HepG2 (cell line): ENCODE measurements around the gene PDZD7. TPM values are rescaled to one million over a fixed set of nuclear protein-coding genes. Genes with fewer than 3 reads are reported as not detected.

ENCODE experiments used
- HCFC1 ChIP-seq: fragments of 150-350 bp; IDR thresholded peaks from 2 replicates; pipeline ENCODE4 v1.6.1; 2014; ENCODE audit warnings: low read depth, low read length
- HMGXB4 ChIP-seq, 2 experiments: sonication (generic) in 1 of 2; formaldehyde crosslinking in 1 of 2; IDR thresholded peaks; 2 replicates each; pipeline versions ENCODE4 v1.4.0 to v1.6.1; 2018 to 2020; ENCODE audit warnings: missing genetic modification reagents in 2 of 2, borderline replicate concordance in 1 of 2, low read depth in 1 of 2, mild to moderate bottlenecking in 1 of 2, missing biosample characterization in 1 of 2
- HNRNPLL ChIP-seq: fragments of 200-400 bp; formaldehyde crosslinking; IDR thresholded peaks from 2 replicates; pipeline ENCODE4 v1.6.1; 2017; ENCODE audit warnings: mild to moderate bottlenecking, low read depth, low read length; ENCODE audit not compliant: poor library complexity, severe bottlenecking
- JUN ChIP-seq: sonication (generic); formaldehyde crosslinking; IDR thresholded peaks from 2 replicates; pipeline ENCODE4 v1.4.0; 2020; ENCODE audit warnings: mild to moderate bottlenecking, missing genetic modification reagents
- MEIS2 ChIP-seq: sonication (generic); formaldehyde crosslinking; IDR thresholded peaks from 2 replicates; pipeline ENCODE4 v1.9.0; 2021; ENCODE audit warnings: mild to moderate bottlenecking, missing genetic modification reagents
- RAD21 ChIP-seq: fragments of 450-650 bp; formaldehyde crosslinking; IDR thresholded peaks from 2 replicates; pipeline ENCODE4 v1.5.0; 2020; ENCODE audit warnings: mild to moderate bottlenecking
- SALL2 ChIP-seq: sonication (generic); formaldehyde crosslinking; IDR thresholded peaks from 2 replicates; pipeline ENCODE4 v1.8.1; 2023; ENCODE audit warnings: mild to moderate bottlenecking, missing genetic modification reagents, inconsistent platforms
- SOX13 ChIP-seq, 3 experiments: fragments of 450-650 bp in 1 of 3; sonication (generic) in 1 of 3; formaldehyde crosslinking in 1 of 3; IDR thresholded peaks in 2 of 3; conservative IDR thresholded peaks in 1 of 3; 2 replicates each; pipeline versions ENCODE4 v1.5.0 to v1.6.1; 2016 to 2020; ENCODE audit warnings: antibody characterized with exemption in 1 of 3, mild to moderate bottlenecking in 1 of 3, missing compliant biosample characterization in 1 of 3, missing genetic modification reagents in 1 of 3, moderate library complexity in 1 of 3
- TBX2 ChIP-seq: sonication (generic); formaldehyde crosslinking; IDR thresholded peaks from 2 replicates; pipeline ENCODE4 v1.5.0; 2020; ENCODE audit warnings: missing genetic modification reagents, mild to moderate bottlenecking, borderline replicate concordance
- ZNF142 ChIP-seq: sonication (generic); formaldehyde crosslinking; IDR thresholded peaks from 2 replicates; pipeline ENCODE4 v1.4.0; 2020; ENCODE audit warnings: missing genetic modification reagents
- ZNF205 ChIP-seq: IDR thresholded peaks from 2 replicates; pipeline ENCODE4 v1.6.1; 2018; ENCODE audit warnings: missing biosample characterization, missing genetic modification reagents
- ZNF263 ChIP-seq: sonication (generic); formaldehyde crosslinking; IDR thresholded peaks from 2 replicates; pipeline ENCODE4 v1.4.0; 2020; ENCODE audit warnings: missing genetic modification reagents
- polyA plus RNA-seq, 8 experiments: library from polyadenylated mRNA; depleted of rRNA in 3 of 8; stranded (reverse) in 7 of 8; unstranded in 1 of 8; fragments of >200 nt; fragmentation: Illumina TruSeq in 4 of 8; extraction: Trizol in 4 of 8; gene quantifications; 2 replicates each; pipeline versions ENCODE4 v1.2.1 to v1.2.3, GENCODE V29; 2011 to 2016; ENCODE audit warnings: low read depth in 4 of 8, missing spikeins in 1 of 8, mixed read lengths in 1 of 8; ENCODE audit not compliant: insufficient read depth in 1 of 8
- total RNA-seq, 5 experiments: library from RNA; depleted of rRNA; stranded (reverse); fragments of >200 nt; fragmentation: Illumina TruSeq; extraction: Trizol; gene quantifications; 2 replicates each; pipeline ENCODE4 v1.2.3, GENCODE V29; 2016; ENCODE audit warnings: low read depth in 1 of 5
- TF ChIP-seq, protein P1 (sequence below): sonication (generic); formaldehyde crosslinking; IDR thresholded peaks from 2 replicates; pipeline ENCODE4 v1.5.0; 2020; ENCODE audit warnings: mild to moderate bottlenecking, missing genetic modification reagents, moderate library complexity
- TF ChIP-seq, protein P2 (sequence below): sonication (generic); formaldehyde crosslinking; IDR thresholded peaks from 2 replicates; pipeline ENCODE4 v1.5.0; 2020; ENCODE audit warnings: missing genetic modification reagents
- TF ChIP-seq, protein P3 (sequence below): sonication (generic); formaldehyde crosslinking; IDR thresholded peaks from 2 replicates; pipeline ENCODE4 v1.5.0; 2020; ENCODE audit warnings: missing genetic modification reagents

The PDZD7 gene
- total and polyA plus RNA-seq, 2 of the 13 experiments (the other 11 are each of a cell fraction or from before 2014, with no cell fraction given), result 0.58 to 0.73 TPM

GRCh38 chr10:101050208-101051069 is 19.5 kb upstream of the PDZD7 start (continued):
- TF ChIP-seq JUN (CRISPR knock-in tag) (no peak), ZNF205 (0 out of 2 replicates have a peak, but pooled peaks have one; percentile 50), ZNF263 (CRISPR knock-in tag) (no peak), HCFC1 (no peak), ZNF142 (CRISPR knock-in tag) (peak; percentile 96), SALL2 (CRISPR knock-in tag) (peak; percentile 52; the same call in 1 of the 2 replicates), HMGXB4 (CRISPR knock-in tag; IDR thresholded peaks at IDR 0.05; ENCODE audit: borderline replicate concordance in 1 of 2, low read depth in 1 of 2) (peak; percentile 50 to 78; a peak in 3 of 4 replicates), RAD21 (CRISPR knock-in tag) (peak; percentile 78), TBX2 (CRISPR knock-in tag) (0 out of 2 replicates have a peak, but pooled peaks have one; percentile 23), MEIS2 (CRISPR knock-in tag) (no peak), SOX13 (IDR thresholded peaks at IDR 0.05) (no peak), SOX13 (CRISPR knock-in tag; conservative IDR thresholded peaks at IDR 0.05 in 1 of 2, IDR thresholded peaks at IDR 0.05 in 1 of 2) (no peak), HNRNPLL (peak; percentile 95)
- TF ChIP-seq, protein P1, sequence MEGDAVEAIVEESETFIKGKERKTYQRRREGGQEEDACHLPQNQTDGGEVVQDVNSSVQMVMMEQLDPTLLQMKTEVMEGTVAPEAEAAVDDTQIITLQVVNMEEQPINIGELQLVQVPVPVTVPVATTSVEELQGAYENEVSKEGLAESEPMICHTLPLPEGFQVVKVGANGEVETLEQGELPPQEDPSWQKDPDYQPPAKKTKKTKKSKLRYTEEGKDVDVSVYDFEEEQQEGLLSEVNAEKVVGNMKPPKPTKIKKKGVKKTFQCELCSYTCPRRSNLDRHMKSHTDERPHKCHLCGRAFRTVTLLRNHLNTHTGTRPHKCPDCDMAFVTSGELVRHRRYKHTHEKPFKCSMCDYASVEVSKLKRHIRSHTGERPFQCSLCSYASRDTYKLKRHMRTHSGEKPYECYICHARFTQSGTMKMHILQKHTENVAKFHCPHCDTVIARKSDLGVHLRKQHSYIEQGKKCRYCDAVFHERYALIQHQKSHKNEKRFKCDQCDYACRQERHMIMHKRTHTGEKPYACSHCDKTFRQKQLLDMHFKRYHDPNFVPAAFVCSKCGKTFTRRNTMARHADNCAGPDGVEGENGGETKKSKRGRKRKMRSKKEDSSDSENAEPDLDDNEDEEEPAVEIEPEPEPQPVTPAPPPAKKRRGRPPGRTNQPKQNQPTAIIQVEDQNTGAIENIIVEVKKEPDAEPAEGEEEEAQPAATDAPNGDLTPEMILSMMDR (CRISPR knock-in tag), result peak; percentile 84
- TF ChIP-seq, protein P2, sequence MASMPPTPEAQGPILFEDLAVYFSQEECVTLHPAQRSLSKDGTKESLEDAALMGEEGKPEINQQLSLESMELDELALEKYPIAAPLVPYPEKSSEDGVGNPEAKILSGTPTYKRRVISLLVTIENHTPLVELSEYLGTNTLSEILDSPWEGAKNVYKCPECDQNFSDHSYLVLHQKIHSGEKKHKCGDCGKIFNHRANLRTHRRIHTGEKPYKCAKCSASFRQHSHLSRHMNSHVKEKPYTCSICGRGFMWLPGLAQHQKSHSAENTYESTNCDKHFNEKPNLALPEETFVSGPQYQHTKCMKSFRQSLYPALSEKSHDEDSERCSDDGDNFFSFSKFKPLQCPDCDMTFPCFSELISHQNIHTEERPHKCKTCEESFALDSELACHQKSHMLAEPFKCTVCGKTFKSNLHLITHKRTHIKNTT (CRISPR knock-in tag), result no peak
- TF ChIP-seq, protein P3, sequence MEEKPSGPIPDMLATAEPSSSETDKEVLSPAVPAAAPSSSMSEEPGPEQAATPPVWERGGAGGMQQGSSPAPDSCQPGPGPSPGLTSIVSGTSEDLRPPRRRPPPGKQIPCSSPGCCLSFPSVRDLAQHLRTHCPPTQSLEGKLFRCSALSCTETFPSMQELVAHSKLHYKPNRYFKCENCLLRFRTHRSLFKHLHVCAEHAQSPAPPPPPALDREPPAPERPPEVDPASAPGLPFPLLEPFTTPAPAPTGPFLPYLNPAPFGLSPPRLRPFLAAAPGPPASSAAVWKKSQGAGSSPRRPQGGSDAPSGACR, result no peak
